HepG2 (cell line): ENCODE measurements around the gene RHBDL1. TPM values are rescaled to one million over a fixed set of nuclear protein-coding genes. Genes with fewer than 3 reads are reported as not detected.

ENCODE experiments used
- DRAP1 ChIP-seq: IDR thresholded peaks from 2 replicates; pipeline ENCODE4 v1.6.1; 2016; ENCODE audit warnings: missing genetic modification reagents, missing compliant biosample characterization
- FOXA3 ChIP-seq: IDR thresholded peaks from 2 replicates; pipeline ENCODE4 v1.6.1; 2016; ENCODE audit warnings: missing genetic modification reagents, missing compliant biosample characterization
- IRF9 ChIP-seq: sonication (generic); formaldehyde crosslinking; IDR thresholded peaks from 2 replicates; pipeline ENCODE4 v1.8.0; 2022; ENCODE audit warnings: missing genetic modification reagents, mild to moderate bottlenecking, borderline replicate concordance
- KDM5B ChIP-seq: sonication (generic); formaldehyde crosslinking; IDR thresholded peaks from 2 replicates; pipeline ENCODE4 v1.4.0; 2020; ENCODE audit warnings: missing genetic modification reagents, mild to moderate bottlenecking, borderline replicate concordance
- PAXIP1 ChIP-seq: sonication (generic); formaldehyde crosslinking; conservative IDR thresholded peaks from 2 replicates; pipeline ENCODE4 v1.4.0; 2020; ENCODE audit warnings: mild to moderate bottlenecking, missing genetic modification reagents, moderate library complexity
- SMARCE1 ChIP-seq: fragments of 450-650 bp; IDR thresholded peaks from 2 replicates; pipeline ENCODE4 v1.6.1; 2017; ENCODE audit warnings: borderline replicate concordance
- TFE3 ChIP-seq: IDR thresholded peaks from 2 replicates; pipeline ENCODE4 v1.6.1; 2016
- TP53 ChIP-seq: sonication (generic); formaldehyde crosslinking; conservative IDR thresholded peaks from 2 replicates; pipeline ENCODE4 v1.4.0; 2020; ENCODE audit warnings: missing genetic modification reagents
- USF2 ChIP-seq, 2 experiments: sonication (generic) in 1 of 2; formaldehyde crosslinking in 1 of 2; IDR thresholded peaks; 2 replicates each; pipeline versions ENCODE4 v1.5.1 to v1.6.1; 2011 to 2020; ENCODE audit warnings: borderline replicate concordance in 1 of 2, low read depth in 1 of 2, low read length in 1 of 2, mild to moderate bottlenecking in 1 of 2, missing genetic modification reagents in 1 of 2, moderate library complexity in 1 of 2
- ZFP1 ChIP-seq: IDR thresholded peaks from 2 replicates; pipeline ENCODE4 v1.6.1; 2016
- ZNF12 ChIP-seq: sonication (generic); formaldehyde crosslinking; IDR thresholded peaks from 2 replicates; pipeline ENCODE4 v1.5.0; 2020; ENCODE audit warnings: missing genetic modification reagents
- ZNF17 ChIP-seq: sonication (generic); formaldehyde crosslinking; IDR thresholded peaks from 2 replicates; pipeline ENCODE4 v1.5.0; 2020; ENCODE audit warnings: mild to moderate bottlenecking, missing genetic modification reagents
- ZNF235 ChIP-seq: sonication (generic); formaldehyde crosslinking; IDR thresholded peaks from 2 replicates; pipeline ENCODE4 v1.8.1; 2023; ENCODE audit warnings: mild to moderate bottlenecking, missing genetic modification reagents, borderline replicate concordance
- ZNF30 ChIP-seq: sonication (generic); formaldehyde crosslinking; IDR thresholded peaks from 2 replicates; pipeline ENCODE4 v1.5.0; 2020; ENCODE audit warnings: mild to moderate bottlenecking, missing genetic modification reagents
- ZNF510 ChIP-seq: sonication (generic); formaldehyde crosslinking; IDR thresholded peaks from 2 replicates; pipeline ENCODE4 v1.4.0; 2020; ENCODE audit warnings: low read depth, mild to moderate bottlenecking, missing genetic modification reagents
- ZZZ3 ChIP-seq: sonication (generic); formaldehyde crosslinking; IDR thresholded peaks from 2 replicates; pipeline ENCODE4 v1.4.0; 2020; ENCODE audit warnings: missing genetic modification reagents, mild to moderate bottlenecking, borderline replicate concordance
- polyA plus RNA-seq, 8 experiments: library from polyadenylated mRNA; depleted of rRNA in 3 of 8; stranded (reverse) in 7 of 8; unstranded in 1 of 8; fragments of >200 nt; fragmentation: Illumina TruSeq in 4 of 8; extraction: Trizol in 4 of 8; gene quantifications; 2 replicates each; pipeline versions ENCODE4 v1.2.1 to v1.2.3, GENCODE V29; 2011 to 2016; ENCODE audit warnings: low read depth in 4 of 8, missing spikeins in 1 of 8, mixed read lengths in 1 of 8; ENCODE audit not compliant: insufficient read depth in 1 of 8
- total RNA-seq, 5 experiments: library from RNA; depleted of rRNA; stranded (reverse); fragments of >200 nt; fragmentation: Illumina TruSeq; extraction: Trizol; gene quantifications; 2 replicates each; pipeline ENCODE4 v1.2.3, GENCODE V29; 2016; ENCODE audit warnings: low read depth in 1 of 5
- TF ChIP-seq, protein P1 (sequence below): IDR thresholded peaks from 2 replicates; pipeline ENCODE4 v1.6.1; 2016; ENCODE audit warnings: low read depth

Gene RHBDL1
- total and polyA plus RNA-seq, 2 of the 13 experiments (the other 11 are each of a cell fraction or from before 2014, with no cell fraction given), result 1.8 to 3.8 TPM

GRCh38 chr16:636206-637080, 39.0 kb upstream of the RHBDL1 start, which contains the start of gene METTL26 (continued):
- 0 out of 2 replicates have a peak, but pooled peaks have one; percentile 40 for TF ChIP-seq ZNF510
- TF ChIP-seq DRAP1 (CRISPR knock-in tag), result peak; percentile 82
- no peak for TF ChIP-seq ZNF17
- peak; percentile 25; the same call in 1 of the 2 replicates for TF ChIP-seq ZZZ3
- peak; percentile 15; the same call in 1 of the 2 replicates for TF ChIP-seq ZNF12 (CRISPR knock-in tag)
- no peak; the same call in 1 of the 2 replicates for TF ChIP-seq ZNF235
- no peak for TF ChIP-seq USF2 (IDR thresholded peaks at IDR 0.05; ENCODE audit: low read depth, low read length)
- TF ChIP-seq USF2 (CRISPR knock-in tag; IDR thresholded peaks at IDR 0.05; ENCODE audit: borderline replicate concordance), result no peak
- TF ChIP-seq ZFP1 (CRISPR knock-in tag), result peak; percentile 59; the same call in 1 of the 2 replicates
- no peak; the same call in 1 of the 2 replicates for TF ChIP-seq TFE3
- peak; percentile 73; the same call in 1 of the 2 replicates for TF ChIP-seq IRF9
- TF ChIP-seq SMARCE1, result no peak
- TF ChIP-seq, protein P1, sequence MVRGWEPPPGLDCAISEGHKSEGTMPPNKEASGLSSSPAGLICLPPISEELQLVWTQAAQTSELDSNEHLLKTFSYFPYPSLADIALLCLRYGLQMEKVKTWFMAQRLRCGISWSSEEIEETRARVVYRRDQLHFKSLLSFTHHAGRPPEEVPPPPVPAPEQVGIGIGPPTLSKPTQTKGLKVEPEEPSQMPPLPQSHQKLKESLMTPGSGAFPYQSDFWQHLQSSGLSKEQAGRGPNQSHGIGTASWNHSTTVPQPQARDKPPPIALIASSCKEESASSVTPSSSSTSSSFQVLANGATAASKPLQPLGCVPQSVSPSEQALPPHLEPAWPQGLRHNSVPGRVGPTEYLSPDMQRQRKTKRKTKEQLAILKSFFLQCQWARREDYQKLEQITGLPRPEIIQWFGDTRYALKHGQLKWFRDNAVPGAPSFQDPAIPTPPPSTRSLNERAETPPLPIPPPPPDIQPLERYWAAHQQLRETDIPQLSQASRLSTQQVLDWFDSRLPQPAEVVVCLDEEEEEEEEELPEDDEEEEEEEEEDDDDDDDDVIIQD (CRISPR knock-in tag), result no peak
- TF ChIP-seq ZNF30 (CRISPR knock-in tag), result 0 out of 2 replicates have a peak, but pooled peaks have one; percentile 54
- peak; percentile 50 for TF ChIP-seq FOXA3
- peak; percentile 90 for TF ChIP-seq KDM5B
- TF ChIP-seq PAXIP1, result no peak; the same call in 1 of the 2 replicates
- TF ChIP-seq TP53 (CRISPR knock-in tag), result 0 out of 2 replicates have a peak, but pooled peaks have one; percentile 59
